SU-DHL-6 (cell line): ENCODE measurements around the gene MPV17.

Experiments used
- H2AFZ ChIP-seq: fragments of 200-600 bp; sonication (generic); 2 replicates; pipeline ENCODE4 v1.6.1; 2014; ENCODE audit warnings: low read depth, mild to moderate bottlenecking, moderate library complexity, mixed read lengths, antibody characterized with exemption, low read length; ENCODE audit not compliant: severe bottlenecking
- H3F3A ChIP-seq: fragments of 200-600 bp; shearing (Covaris generic); 2 replicates; pipeline ENCODE4 v1.6.0; 2016; ENCODE audit warnings: antibody characterized with exemption, mild to moderate bottlenecking; ENCODE audit not compliant: insufficient read depth
- H3K27ac ChIP-seq: fragments of 200-600 bp; sonication (generic); 2 replicates; pipeline ENCODE4 v1.5.1; 2016; ENCODE audit warnings: low read depth, mild to moderate bottlenecking, low read length, moderate library complexity, mixed read lengths
- H3K27me3 ChIP-seq: fragments of 200-600 bp; sonication (generic), shearing (Covaris generic); 2 replicates; pipeline ENCODE4 v1.6.0; 2014; ENCODE audit warnings: mild to moderate bottlenecking, low read length
- H3K36me3 ChIP-seq: fragments of 200-600 bp; sonication (generic); 2 replicates; pipeline ENCODE4 v1.6.1; 2014; ENCODE audit warnings: mild to moderate bottlenecking, low read length, mixed read lengths
- H3K4me2 ChIP-seq: fragments of 300-600, 200-600 bp; shearing (Covaris generic), sonication (generic); 2 replicates; pipeline ENCODE4 v1.6.0; 2014; ENCODE audit warnings: low read length, low read depth, mild to moderate bottlenecking; ENCODE audit not compliant: poor library complexity, severe bottlenecking
- H3K4me3 ChIP-seq: fragments of 200-600 bp; sonication (generic); 2 replicates; pipeline ENCODE4 v1.5.1; 2014; ENCODE audit warnings: antibody characterized with exemption, low read length, mild to moderate bottlenecking, mixed read lengths; ENCODE audit not compliant: insufficient read depth, poor library complexity, severe bottlenecking
- H3K79me2 ChIP-seq: fragments of 200-600 bp; sonication (generic); 2 replicates; pipeline ENCODE4 v1.6.1; 2014; ENCODE audit warnings: mild to moderate bottlenecking, low read length, moderate library complexity; ENCODE audit not compliant: insufficient read depth
- H3K9ac ChIP-seq: fragments of 200-600 bp; sonication (generic); 2 replicates; pipeline ENCODE4 v1.7.0; 2014; ENCODE audit warnings: mild to moderate bottlenecking, low read length
- H3K9me2 ChIP-seq: fragments of 200-600 bp; sonication (generic); replicated peaks from 2 replicates; pipeline ENCODE4 v1.6.1; 2014; ENCODE audit warnings: low read length; ENCODE audit not compliant: insufficient read depth
- H3K9me3 ChIP-seq: fragments of 200-600 bp; sonication (generic); 2 replicates; pipeline ENCODE4 v1.6.1; 2014; ENCODE audit warnings: low read length, mixed read lengths; ENCODE audit not compliant: insufficient read depth
- H4K20me1 ChIP-seq: fragments of 200-600 bp; sonication (generic); 2 replicates; pipeline ENCODE4 v1.6.1; 2014; ENCODE audit warnings: low read depth, mild to moderate bottlenecking, antibody characterized with exemption, low read length, moderate library complexity, mixed read lengths
- CTCF ChIP-seq: fragments of 200-600 bp; sonication (generic); IDR thresholded peaks from one replicate; pipeline ENCODE4 v1.5.1; 2017; ENCODE audit warnings: antibody characterized with exemption, mild to moderate bottlenecking, low read length, moderate library complexity; ENCODE audit not compliant: insufficient read depth, poor library complexity, severe bottlenecking
- EZH2phosphoT487 ChIP-seq: fragments of 200-600 bp; sonication (generic), shearing (Covaris generic); conservative IDR thresholded peaks from 2 replicates; pipeline ENCODE4 v1.6.1; 2018; ENCODE audit warnings: mild to moderate bottlenecking, antibody characterized with exemption, low read length, moderate library complexity, mixed read lengths

Gene MPV17

GRCh38 chr2:27335311-27335710, 12.4 kb upstream of the MPV17 start:
- Histone ChIP-seq H3K9me3 (no peaks in the 10 kb centered on the region), H3K36me3 (0 out of 2 replicates have a peak, but pooled peaks cover 3% of the 10 kb centered on the region), H4K20me1 (no peaks in the 10 kb centered on the region), H3K27me3 (no peaks in the 10 kb centered on the region), H3K27ac (no peak overlapping the region), H3K79me2 (no peaks in the 10 kb centered on the region), H2AFZ (no peak overlapping the region), H3K9ac (no peak overlapping the region), H3F3A (no peaks in the 10 kb centered on the region), H3K9me2 (no peaks in the 10 kb centered on the region), H3K4me3 (no peak overlapping the region), H3K4me2 (no peak overlapping the region)
- TF ChIP-seq EZH2phosphoT487 (no peak), CTCF (no peak)

- Histone ChIP-seq H3K9me2 (no peaks in the 10 kb centered on the region), H3K4me2 (no peak overlapping the region), H3K9ac (no peak overlapping the region), H2AFZ (no peak overlapping the region), H3F3A (peaks cover 18% of the 10 kb centered on the region), H3K4me3 (no peak overlapping the region), H3K27ac (no peak overlapping the region), H3K9me3 (no peaks in the 10 kb centered on the region), H3K36me3 (peaks cover 7% of the 10 kb centered on the region; the same call in 1 of the 2 replicates), H3K79me2 (0 out of 2 replicates have a peak, but pooled peaks cover 8% of the 10 kb centered on the region), H3K27me3 (no peaks in the 10 kb centered on the region), H4K20me1 (no peaks in the 10 kb centered on the region)
- TF ChIP-seq CTCF: no peak
- no peak for TF ChIP-seq EZH2phosphoT487
Measured at GRCh38 chr2:27324720-27325119, 1.8 kb upstream of the MPV17 start.

- no peaks in the 10 kb centered on the region for H3K9me2 ChIP-seq
- H3K9ac ChIP-seq: peak overlapping the region; percentile 89
- peak overlapping the region; percentile 65 for H3K27ac ChIP-seq
- H3K4me3 ChIP-seq: peak overlapping the region; percentile 81
- H3K4me2 ChIP-seq: peak overlapping the region; percentile 87
- peaks cover 7% of the 10 kb centered on the region; the same call in 1 of the 2 replicates for H3K36me3 ChIP-seq
- H4K20me1 ChIP-seq: no peaks in the 10 kb centered on the region
- 0 out of 2 replicates have a peak, but pooled peaks cover 8% of the 10 kb centered on the region for H3K79me2 ChIP-seq
- H3K27me3 ChIP-seq: no peaks in the 10 kb centered on the region
- no peak for TF ChIP-seq CTCF
- no peak for TF ChIP-seq EZH2phosphoT487
- peak overlapping the region; percentile 44 for H2AFZ ChIP-seq
- H3K9me3 ChIP-seq: no peaks in the 10 kb centered on the region
- peaks cover 18% of the 10 kb centered on the region for H3F3A ChIP-seq
Measured at GRCh38 chr2:27323596-27324285, 844 bp upstream of the MPV17 start.
